ENCODE data around the gene STARD3. TPM values are rescaled to one million over a fixed set of nuclear protein-coding genes. Genes with fewer than 3 reads are reported as not detected.
A peak's percentile ranks its signal among the peaks of the same experiment; 100 is the strongest.

STARD3 gene
- total and polyA plus RNA-seq, 2 donors from 2014 or later = 32.1 to 47.6 TPM

DNA sequence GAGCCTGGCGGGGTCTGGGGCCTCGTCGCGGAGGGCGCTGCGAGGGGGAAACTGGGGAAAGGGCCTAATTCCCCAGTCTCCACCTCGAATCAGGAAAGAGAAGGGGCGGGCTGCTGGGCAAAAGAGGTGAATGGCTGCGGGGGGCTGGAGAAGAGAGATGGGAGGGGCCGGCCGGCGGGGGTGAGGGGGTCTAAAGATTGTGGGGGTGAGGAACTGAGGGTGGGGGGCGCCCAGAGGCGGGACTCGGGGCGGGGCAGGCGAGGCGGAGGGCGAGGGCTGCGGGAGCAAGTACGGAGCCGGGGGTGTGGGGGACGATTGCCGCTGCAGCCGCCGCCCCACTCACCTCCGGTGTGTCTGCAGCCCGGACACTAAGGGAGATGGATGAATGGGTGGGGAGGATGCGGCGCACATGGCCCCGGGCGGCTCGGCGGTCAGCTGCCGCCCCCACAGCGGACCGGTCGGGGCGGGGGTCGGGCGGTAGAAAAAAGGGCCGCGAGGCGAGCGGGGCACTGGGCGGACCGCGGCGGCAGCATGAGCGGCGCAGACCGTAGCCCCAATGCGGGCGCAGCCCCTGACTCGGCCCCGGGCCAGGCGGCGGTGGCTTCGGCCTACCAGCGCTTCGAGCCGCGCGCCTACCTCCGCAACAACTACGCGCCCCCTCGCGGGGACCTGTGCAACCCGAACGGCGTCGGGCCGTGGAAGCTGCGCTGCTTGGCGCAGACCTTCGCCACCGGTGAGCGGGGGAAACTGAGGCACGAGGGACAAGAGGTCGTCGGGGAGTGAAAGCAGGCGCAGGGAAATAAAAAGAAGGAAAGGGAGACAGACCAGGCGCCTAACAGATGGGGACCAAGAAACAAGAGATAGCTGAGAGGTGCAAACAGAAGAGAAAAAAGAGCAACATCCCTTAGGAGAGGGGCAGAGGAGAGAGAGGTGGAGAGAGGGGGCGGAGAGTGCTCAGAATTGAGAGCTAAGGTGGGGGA, 31.3 kb downstream of the STARD3 start, which contains the start of gene PNMT:
Gene PNMT, plus strand, starts transcription at position 509 of the 980 bp plus-strand sequence. Its CDS starts 23 bp downstream, at position 532.
- FAIRE-seq = no peak
- TF ChIP-seq, protein P1, sequence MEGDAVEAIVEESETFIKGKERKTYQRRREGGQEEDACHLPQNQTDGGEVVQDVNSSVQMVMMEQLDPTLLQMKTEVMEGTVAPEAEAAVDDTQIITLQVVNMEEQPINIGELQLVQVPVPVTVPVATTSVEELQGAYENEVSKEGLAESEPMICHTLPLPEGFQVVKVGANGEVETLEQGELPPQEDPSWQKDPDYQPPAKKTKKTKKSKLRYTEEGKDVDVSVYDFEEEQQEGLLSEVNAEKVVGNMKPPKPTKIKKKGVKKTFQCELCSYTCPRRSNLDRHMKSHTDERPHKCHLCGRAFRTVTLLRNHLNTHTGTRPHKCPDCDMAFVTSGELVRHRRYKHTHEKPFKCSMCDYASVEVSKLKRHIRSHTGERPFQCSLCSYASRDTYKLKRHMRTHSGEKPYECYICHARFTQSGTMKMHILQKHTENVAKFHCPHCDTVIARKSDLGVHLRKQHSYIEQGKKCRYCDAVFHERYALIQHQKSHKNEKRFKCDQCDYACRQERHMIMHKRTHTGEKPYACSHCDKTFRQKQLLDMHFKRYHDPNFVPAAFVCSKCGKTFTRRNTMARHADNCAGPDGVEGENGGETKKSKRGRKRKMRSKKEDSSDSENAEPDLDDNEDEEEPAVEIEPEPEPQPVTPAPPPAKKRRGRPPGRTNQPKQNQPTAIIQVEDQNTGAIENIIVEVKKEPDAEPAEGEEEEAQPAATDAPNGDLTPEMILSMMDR (IDR thresholded peaks at IDR 0.05; ENCODE audit: borderline replicate concordance, extremely low read depth, insufficient read depth) = peak; percentile 73
- H3K4me1 ChIP-seq (ENCODE audit: control insufficient read depth in 2 of 3, insufficient read depth in 2 of 3, low read depth in 1 of 3, low read length in 3 of 3) = peaks cover 0 to 33% (median 16%) of the 10 kb centered on the region in 3 donors
- H3K36me3 ChIP-seq (ENCODE audit: control insufficient read depth in 2 of 3, insufficient read depth in 3 of 3, low read length in 3 of 3) = no peaks in the 10 kb centered on the region
- H3K9ac ChIP-seq (ENCODE audit: low read length in 3 of 3) = peak within 1 kb of the TSS in 1 of 3 donors; percentile 26
- H3K9me3 ChIP-seq (ENCODE audit: control insufficient read depth in 2 of 3, insufficient read depth in 1 of 3, low read length in 3 of 3) = no peaks in the 10 kb centered on the region
- H3K4me3 ChIP-seq (ENCODE audit: low read length in 3 of 3) = peak within 1 kb of the TSS in 1 of 3 donors; percentile 17
- H3K27me3 ChIP-seq (ENCODE audit: control insufficient read depth, insufficient read depth, low read length) = no peaks in the 10 kb centered on the region
- H3K27ac ChIP-seq (ENCODE audit: low read depth in 2 of 2, low read length in 2 of 2) = no peak within 1 kb of the TSS
- DNase-seq = peak; percentile 76 to 89 (median 84)
- intact Hi-C loops (cut with DNase I) = no loop called here

DNA sequence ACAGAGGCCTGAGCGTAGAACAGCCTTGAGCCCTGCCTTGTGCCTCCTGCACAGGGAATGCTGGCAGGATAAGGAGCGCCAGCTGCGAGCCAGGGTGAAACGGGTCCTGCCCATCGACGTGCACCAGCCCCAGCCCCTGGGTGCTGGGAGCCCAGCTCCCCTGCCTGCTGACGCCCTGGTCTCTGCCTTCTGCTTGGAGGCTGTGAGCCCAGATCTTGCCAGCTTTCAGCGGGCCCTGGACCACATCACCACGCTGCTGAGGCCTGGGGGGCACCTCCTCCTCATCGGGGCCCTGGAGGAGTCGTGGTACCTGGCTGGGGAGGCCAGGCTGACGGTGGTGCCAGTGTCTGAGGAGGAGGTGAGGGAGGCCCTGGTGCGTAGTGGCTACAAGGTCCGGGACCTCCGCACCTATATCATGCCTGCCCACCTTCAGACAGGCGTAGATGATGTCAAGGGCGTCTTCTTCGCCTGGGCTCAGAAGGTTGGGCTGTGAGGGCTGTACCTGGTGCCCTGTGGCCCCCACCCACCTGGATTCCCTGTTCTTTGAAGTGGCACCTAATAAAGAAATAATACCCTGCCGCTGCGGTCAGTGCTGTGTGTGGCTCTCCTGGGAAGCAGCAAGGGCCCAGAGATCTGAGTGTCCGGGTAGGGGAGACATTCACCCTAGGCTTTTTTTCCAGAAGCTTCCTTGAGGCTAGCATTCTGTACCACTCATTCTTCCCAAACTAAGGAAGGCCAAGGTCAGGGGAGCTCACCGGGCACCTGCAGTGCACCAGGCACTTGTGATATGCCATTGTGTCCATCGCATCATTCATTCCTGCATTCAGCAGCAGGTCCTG, 33.2 kb downstream of the STARD3 start:
- Histone ChIP-seq H3K9ac (ENCODE audit: low read length in 3 of 3) (peak overlapping the region in 1 of 3 donors; percentile 40), H3K27me3 (ENCODE audit: control insufficient read depth, insufficient read depth, low read length) (no peaks in the 10 kb centered on the region), H3K4me3 (ENCODE audit: low read length in 3 of 3) (no peak overlapping the region), H3K27ac (ENCODE audit: low read depth in 2 of 2, low read length in 2 of 2) (no peak overlapping the region), H3K36me3 (ENCODE audit: control insufficient read depth in 2 of 3, insufficient read depth in 3 of 3, low read length in 3 of 3) (no peaks in the 10 kb centered on the region), H3K4me1 (ENCODE audit: control insufficient read depth in 2 of 3, insufficient read depth in 2 of 3, low read depth in 1 of 3, low read length in 3 of 3) (peaks cover 0 to 27% (median 11%) of the 10 kb centered on the region in 3 donors), H3K9me3 (ENCODE audit: control insufficient read depth in 2 of 3, insufficient read depth in 1 of 3, low read length in 3 of 3) (no peaks in the 10 kb centered on the region)
- FAIRE-seq (no peak), DNase-seq (peak in 2 of 5 donors; percentile 52 to 74)
- intact Hi-C loops (cut with DNase I) = no loop called here
- TF ChIP-seq, protein P1 (IDR thresholded peaks at IDR 0.05; ENCODE audit: borderline replicate concordance, extremely low read depth, insufficient read depth) = no peak

DNA sequence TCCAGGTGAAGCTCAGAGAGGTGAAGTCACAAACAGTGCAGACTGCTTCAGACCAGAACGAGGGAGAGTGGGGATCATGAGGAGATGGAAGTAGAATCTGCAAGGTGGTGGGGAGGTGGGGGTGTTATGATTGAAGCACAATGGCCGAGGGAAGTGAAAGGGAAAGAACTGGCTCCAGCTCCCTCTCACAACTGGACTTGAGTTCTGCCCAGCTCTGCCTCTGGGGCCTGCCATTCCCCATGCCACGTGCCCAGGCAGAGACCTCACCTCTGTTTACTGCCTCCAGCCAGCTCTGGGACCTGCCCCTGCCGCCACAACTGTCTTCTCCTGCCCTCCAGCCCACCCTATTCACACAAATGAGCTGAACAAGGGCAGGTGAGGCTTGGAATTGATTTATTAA, 33.8 kb downstream of the STARD3 start:
- Histone ChIP-seq H3K9ac (ENCODE audit: low read length in 3 of 3) (peak overlapping the region in 1 of 3 donors; percentile 40), H3K4me1 (ENCODE audit: control insufficient read depth in 2 of 3, insufficient read depth in 2 of 3, low read depth in 1 of 3, low read length in 3 of 3) (peaks cover 0 to 31% (median 17%) of the 10 kb centered on the region in 3 donors), H3K27ac (ENCODE audit: low read depth in 2 of 2, low read length in 2 of 2) (no peak overlapping the region), H3K36me3 (ENCODE audit: control insufficient read depth in 2 of 3, insufficient read depth in 3 of 3, low read length in 3 of 3) (no peaks in the 10 kb centered on the region), H3K9me3 (ENCODE audit: control insufficient read depth in 2 of 3, insufficient read depth in 1 of 3, low read length in 3 of 3) (no peaks in the 10 kb centered on the region), H3K4me3 (ENCODE audit: low read length in 3 of 3) (no peak overlapping the region), H3K27me3 (ENCODE audit: control insufficient read depth, insufficient read depth, low read length) (no peaks in the 10 kb centered on the region)
- TF ChIP-seq, protein P1 (IDR thresholded peaks at IDR 0.05; ENCODE audit: borderline replicate concordance, extremely low read depth, insufficient read depth) = no peak
- no peak for FAIRE-seq
- no peak for DNase-seq
- intact Hi-C loops (cut with DNase I) = no loop called here

Data from kidney (tissue), 14 donors.